BE2C (cell line): Measurements from ENCODE around the gene TECPR2.

Experiments used
- DNase-seq: peaks from one replicate; pipeline ENCODE4 v3.0.0-alpha.2; 2020
- H3K27me3 ChIP-seq: fragments of 250-450 bp; sonication (Bioruptor Pico); 2 replicates; pipeline ENCODE4 v1.5.1; 2020; ENCODE audit warnings: mild to moderate bottlenecking
- H3K36me3 ChIP-seq: fragments of 250-450 bp; sonication (Bioruptor Pico); 2 replicates; pipeline ENCODE4 v1.5.1; 2020; ENCODE audit warnings: mild to moderate bottlenecking
- H3K4me1 ChIP-seq: fragments of 250-450 bp; sonication (Bioruptor Pico); 2 replicates; pipeline ENCODE4 v1.5.1; 2020
- H3K4me3 ChIP-seq: 2 replicates; pipeline ENCODE4 v1.5.1; 2011; ENCODE audit warnings: low read depth, low read length
- H3K9me3 ChIP-seq: fragments of 250-450 bp; sonication (Bioruptor Pico); 2 replicates; pipeline ENCODE4 v1.5.1; 2020
- TF ChIP-seq, protein P1 (sequence below): IDR thresholded peaks from 2 replicates; pipeline ENCODE4 v1.5.1; 2012; ENCODE audit warnings: mild to moderate bottlenecking, low read depth, low read length

Gene TECPR2

DNA sequence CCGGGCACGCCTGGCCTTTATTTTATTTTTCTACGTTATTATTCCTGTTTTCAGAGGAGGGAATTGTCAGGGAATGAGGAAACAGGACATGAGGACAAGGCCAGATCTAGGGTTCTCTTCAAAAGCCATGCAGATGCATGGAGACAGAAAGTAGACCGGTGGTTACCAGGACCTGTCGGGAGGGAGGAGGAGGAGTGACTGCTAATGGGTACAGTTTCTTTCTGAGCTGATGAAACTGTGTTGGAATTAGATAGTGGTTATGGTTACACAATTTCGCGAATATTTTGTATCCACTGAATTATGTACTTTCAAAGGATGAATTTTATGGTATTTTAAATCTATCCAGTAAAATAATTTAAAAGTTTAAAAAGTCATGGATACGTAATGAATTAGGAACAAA, 31.9 kb upstream of the TECPR2 start:
- Histone ChIP-seq H3K9me3 (no peaks in the 10 kb centered on the region), H3K36me3 (no peaks in the 10 kb centered on the region), H3K4me3 (no peak overlapping the region), H3K27me3 (no peaks in the 10 kb centered on the region), H3K4me1 (no peaks in the 10 kb centered on the region)
- TF ChIP-seq, protein P1, sequence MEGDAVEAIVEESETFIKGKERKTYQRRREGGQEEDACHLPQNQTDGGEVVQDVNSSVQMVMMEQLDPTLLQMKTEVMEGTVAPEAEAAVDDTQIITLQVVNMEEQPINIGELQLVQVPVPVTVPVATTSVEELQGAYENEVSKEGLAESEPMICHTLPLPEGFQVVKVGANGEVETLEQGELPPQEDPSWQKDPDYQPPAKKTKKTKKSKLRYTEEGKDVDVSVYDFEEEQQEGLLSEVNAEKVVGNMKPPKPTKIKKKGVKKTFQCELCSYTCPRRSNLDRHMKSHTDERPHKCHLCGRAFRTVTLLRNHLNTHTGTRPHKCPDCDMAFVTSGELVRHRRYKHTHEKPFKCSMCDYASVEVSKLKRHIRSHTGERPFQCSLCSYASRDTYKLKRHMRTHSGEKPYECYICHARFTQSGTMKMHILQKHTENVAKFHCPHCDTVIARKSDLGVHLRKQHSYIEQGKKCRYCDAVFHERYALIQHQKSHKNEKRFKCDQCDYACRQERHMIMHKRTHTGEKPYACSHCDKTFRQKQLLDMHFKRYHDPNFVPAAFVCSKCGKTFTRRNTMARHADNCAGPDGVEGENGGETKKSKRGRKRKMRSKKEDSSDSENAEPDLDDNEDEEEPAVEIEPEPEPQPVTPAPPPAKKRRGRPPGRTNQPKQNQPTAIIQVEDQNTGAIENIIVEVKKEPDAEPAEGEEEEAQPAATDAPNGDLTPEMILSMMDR: no peak
- DNase-seq: no peak

DNA sequence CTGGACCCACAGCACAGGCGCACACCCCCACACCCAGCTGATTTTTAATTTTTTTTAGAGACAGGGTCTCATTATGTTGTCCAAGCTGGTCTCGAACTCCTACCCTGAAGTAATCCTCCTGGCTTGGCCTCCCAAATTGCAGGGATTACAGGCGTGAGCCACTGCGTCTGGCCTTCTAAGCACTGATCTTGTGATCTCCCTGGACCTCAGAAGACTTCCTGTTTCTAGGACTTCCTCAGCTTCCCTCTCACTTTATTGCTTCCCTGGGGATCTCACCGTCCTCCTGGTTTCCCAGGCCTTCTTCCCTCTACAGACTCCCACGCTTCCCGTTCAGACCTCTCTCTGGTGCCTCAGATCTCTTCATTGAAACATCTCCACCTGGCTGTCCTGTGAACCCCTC, 29.4 kb upstream of the TECPR2 start:
- TF ChIP-seq, protein P1: no peak
- no peaks in the 10 kb centered on the region for H3K9me3 ChIP-seq
- no peak for DNase-seq

DNA sequence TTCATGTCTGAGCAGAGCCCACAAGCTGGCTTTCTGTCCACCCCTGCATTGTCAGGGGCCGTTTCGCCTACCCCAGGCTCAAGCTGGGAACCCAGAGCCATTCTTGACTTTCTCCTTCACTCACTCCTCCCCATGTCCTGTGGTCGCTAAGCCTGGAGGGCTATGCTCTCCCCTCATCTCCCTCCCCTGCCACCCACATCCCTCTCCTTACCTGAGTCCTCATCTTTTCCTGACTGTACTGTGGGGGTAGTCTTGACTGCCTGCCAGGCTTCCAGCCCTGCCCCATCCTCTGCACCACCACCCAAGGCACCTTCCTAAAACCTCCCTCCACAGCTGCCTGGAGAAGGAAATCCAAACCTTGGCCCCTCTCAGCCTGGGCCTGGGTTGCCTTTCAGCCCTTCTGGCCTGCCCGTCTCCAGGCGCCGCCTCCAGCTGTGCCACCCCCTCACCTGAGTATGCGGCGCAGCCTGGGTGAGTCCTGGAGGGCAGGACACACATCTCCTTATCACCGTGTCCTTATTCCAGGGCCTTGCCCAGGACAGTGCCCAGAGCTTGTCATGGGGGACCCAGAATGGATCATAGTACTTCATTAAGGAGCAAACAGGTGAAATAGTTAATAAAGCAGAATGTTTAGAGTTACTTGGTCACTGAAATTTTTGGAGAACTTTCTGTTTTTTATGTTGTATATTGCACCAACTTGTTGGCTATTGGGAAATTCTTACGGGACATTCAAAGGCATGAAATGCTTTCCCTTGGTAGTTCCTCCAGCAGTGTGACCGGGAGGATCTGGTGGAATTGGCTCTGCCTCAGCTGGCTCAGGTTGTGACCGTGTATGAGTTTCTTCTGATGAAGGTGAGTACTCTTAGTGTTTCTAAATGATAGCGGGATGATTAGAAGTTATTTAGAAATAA, 28.7 kb upstream of the TECPR2 start:
- TF ChIP-seq, protein P1: no peak
- Histone ChIP-seq H3K27me3 (no peaks in the 10 kb centered on the region), H3K9me3 (no peaks in the 10 kb centered on the region), H3K36me3 (0 out of 2 replicates have a peak, but pooled peaks cover 2% of the 10 kb centered on the region), H3K4me3 (no peak overlapping the region), H3K4me1 (no peaks in the 10 kb centered on the region)
- no peak for DNase-seq

More for the DNA sequence above, 29.4 kb upstream of the TECPR2 start:
- no peaks in the 10 kb centered on the region for H3K4me1 ChIP-seq
- H3K27me3 ChIP-seq: no peaks in the 10 kb centered on the region
- H3K36me3 ChIP-seq: no peaks in the 10 kb centered on the region
- H3K4me3 ChIP-seq: no peak overlapping the region

DNA sequence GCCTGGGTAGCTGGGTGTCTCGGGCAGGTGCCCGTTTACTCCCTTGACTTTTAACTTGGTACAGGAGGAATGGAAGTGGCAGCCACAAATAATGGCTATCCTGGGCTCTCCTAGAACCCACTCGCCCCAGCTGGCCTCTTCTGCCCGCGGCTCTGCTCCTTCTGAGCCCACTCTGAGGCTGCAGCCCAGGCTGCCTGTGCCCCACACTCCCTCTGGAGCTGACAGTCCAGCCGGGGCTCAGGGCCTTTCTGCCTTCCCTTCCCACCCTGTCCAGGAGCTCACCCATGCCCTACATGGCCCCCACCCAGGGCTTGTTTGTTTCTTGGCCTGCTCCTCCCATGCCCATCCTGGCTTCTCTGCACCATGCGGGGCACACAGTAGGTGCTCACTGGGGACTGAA, 27.6 kb upstream of the TECPR2 start:
- no peaks in the 10 kb centered on the region for H3K9me3 ChIP-seq
- no peaks in the 10 kb centered on the region for H3K4me1 ChIP-seq
- no peaks in the 10 kb centered on the region for H3K27me3 ChIP-seq
- DNase-seq: no peak
- TF ChIP-seq, protein P1: no peak
- H3K36me3 ChIP-seq: 0 out of 2 replicates have a peak, but pooled peaks cover 2% of the 10 kb centered on the region
- H3K4me3 ChIP-seq: no peak overlapping the region

DNA sequence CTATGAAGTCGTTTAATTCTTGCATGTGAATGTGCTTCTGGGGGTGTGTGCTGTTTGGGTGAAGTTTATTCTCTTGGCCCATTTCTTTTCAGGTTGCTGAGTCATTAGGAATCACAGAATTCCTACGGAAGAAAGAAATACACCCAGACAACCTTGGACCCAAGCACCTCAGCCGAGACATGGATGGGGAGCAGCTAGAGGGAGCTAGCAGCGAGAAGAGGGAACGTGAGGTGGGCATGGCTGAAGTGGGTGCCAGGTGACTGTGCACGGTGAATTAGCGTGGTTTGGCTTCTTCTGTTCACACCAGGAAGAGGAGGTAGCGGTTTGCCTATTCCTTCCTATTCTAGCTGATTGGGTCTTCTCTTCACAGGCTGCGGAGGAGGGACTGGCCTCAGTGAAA, 24.0 kb upstream of the TECPR2 start:
- H3K36me3 ChIP-seq: peaks cover 15% of the 10 kb centered on the region
- no peak overlapping the region for H3K4me3 ChIP-seq
- TF ChIP-seq, protein P1: no peak; the same call in 1 of the 2 replicates
- H3K27me3 ChIP-seq: no peaks in the 10 kb centered on the region
- no peaks in the 10 kb centered on the region for H3K4me1 ChIP-seq
- H3K9me3 ChIP-seq: no peaks in the 10 kb centered on the region
- no peak for DNase-seq

DNA sequence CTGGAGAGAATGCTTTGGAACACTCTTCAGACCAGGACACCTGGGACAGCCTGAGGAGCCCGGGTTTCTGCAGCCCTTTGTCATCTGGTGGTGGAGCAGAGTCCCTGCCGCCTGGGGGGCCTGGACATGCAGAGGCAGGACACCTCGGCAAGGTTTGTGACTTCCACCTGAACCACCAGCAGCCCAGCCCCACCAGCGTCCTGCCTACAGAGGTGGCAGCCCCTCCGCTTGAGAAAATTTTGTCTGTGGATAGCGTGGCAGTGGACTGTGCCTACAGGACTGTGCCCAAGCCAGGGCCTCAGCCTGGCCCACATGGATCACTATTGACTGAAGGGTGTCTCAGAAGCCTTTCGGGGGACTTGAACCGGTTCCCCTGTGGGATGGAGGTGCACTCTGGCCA, 21.2 kb upstream of the TECPR2 start:
- peaks cover 34% of the 10 kb centered on the region for H3K36me3 ChIP-seq
- H3K27me3 ChIP-seq: no peaks in the 10 kb centered on the region
- no peaks in the 10 kb centered on the region for H3K9me3 ChIP-seq
- H3K4me1 ChIP-seq: no peaks in the 10 kb centered on the region
- TF ChIP-seq, protein P1: no peak
- H3K4me3 ChIP-seq: no peak overlapping the region
- no peak for DNase-seq
